ENCODE measurements around the gene HSDL1. TPM values are rescaled to one million over a fixed set of nuclear protein-coding genes. Genes with fewer than 3 reads are reported as not detected.

Gene HSDL1
- total and polyA plus RNA-seq, 10 of the 15 experiments (the other 5 are each of a cell fraction or from before 2014, with no cell fraction given), result 2.0 to 13.4 (median 5.6) TPM

DNA sequence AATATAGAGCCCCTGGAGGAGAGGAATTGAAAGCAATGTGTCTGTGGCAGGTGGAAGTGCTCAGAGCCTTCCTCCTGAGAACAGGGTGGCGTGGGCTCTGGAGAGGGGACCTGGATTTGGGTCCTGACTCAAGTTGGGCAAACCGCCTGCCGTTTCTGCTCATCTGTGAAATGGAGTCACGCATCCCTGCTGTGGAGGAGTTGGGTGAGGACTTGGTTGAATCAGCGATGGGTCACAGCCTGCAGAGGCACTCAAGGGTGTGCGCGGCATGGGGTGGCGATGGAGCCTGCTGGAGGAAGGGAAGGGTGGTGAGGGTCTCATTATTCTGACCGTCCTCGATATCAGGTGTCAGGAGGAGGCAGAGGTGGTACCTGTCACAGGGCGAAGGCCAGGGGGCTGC lies 49.0 kb upstream of the HSDL1 start:
- no peaks in the 10 kb centered on the region for H3K9me3 ChIP-seq (replicated peaks; ENCODE audit: control insufficient read depth, insufficient read depth, low read length)
- no peak overlapping the region for H3K27ac ChIP-seq (ENCODE audit: control insufficient read depth, insufficient read depth)
- H3K4me1 ChIP-seq (ENCODE audit: control insufficient read depth, insufficient read depth, low read length), result no peaks in the 10 kb centered on the region
- DNase-seq (ENCODE audit: low read depth, low spot score) (no peak), FAIRE-seq (no peak), ATAC-seq (no peak)
- TF ChIP-seq, protein P1, sequence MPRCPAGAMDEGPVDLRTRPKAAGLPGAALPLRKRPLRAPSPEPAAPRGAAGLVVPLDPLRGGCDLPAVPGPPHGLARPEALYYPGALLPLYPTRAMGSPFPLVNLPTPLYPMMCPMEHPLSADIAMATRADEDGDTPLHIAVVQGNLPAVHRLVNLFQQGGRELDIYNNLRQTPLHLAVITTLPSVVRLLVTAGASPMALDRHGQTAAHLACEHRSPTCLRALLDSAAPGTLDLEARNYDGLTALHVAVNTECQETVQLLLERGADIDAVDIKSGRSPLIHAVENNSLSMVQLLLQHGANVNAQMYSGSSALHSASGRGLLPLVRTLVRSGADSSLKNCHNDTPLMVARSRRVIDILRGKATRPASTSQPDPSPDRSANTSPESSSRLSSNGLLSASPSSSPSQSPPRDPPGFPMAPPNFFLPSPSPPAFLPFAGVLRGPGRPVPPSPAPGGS (IDR thresholded peaks at IDR 0.05; ENCODE audit: borderline replicate concordance, insufficient read depth, low read depth, low read length, poor library complexity, severe bottlenecking), result peak; percentile 50
- TF ChIP-seq HDAC6 (IDR thresholded peaks at IDR 0.05; ENCODE audit: unreplicated experiment), result no peak
- TF ChIP-seq ELK1 (IDR thresholded peaks at IDR 0.05; ENCODE audit: low read depth, low read length), result no peak
- TF ChIP-seq SRF (IDR thresholded peaks at IDR 0.05; ENCODE audit: low read depth in 2 of 2, low read length in 2 of 2), result no peak
- no peak for TF ChIP-seq RELB (IDR thresholded peaks at IDR 0.05; ENCODE audit: low read depth)
- TF ChIP-seq KDM1A (IDR thresholded peaks at IDR 0.05; ENCODE audit: borderline replicate concordance), result no peak
- no peaks in the 10 kb centered on the region for H3K27me3 ChIP-seq (replicated peaks in 1 of 2; ENCODE audit: control insufficient read depth in 2 of 2, insufficient read depth in 2 of 2, low read length in 1 of 2)
- no TSS peak for BruUV-seq (replicated peaks)
- in situ Hi-C loops (cut with MboI), result no loop called here
- intact Hi-C loops (cut with micrococcal nuclease; ENCODE audit: unreplicated experiment), result no loop called here
- ChIA-PET RAD21 (ENCODE audit: unreplicated experiment) (no interaction called here), CTCF (no interaction called here), SMC1A (ENCODE audit: uncharacterized antibody, unreplicated experiment) (no interaction called here), POLR2A (no interaction called here)
- no peaks in the 10 kb centered on the region for H4K20me1 ChIP-seq (ENCODE audit: control insufficient read depth, insufficient read depth)
- no peak overlapping the region for H3K4me3 ChIP-seq
- no peak overlapping the region for H2AFZ ChIP-seq (ENCODE audit: control insufficient read depth, low read depth, low read length)
- no peak overlapping the region for H3K9ac ChIP-seq (ENCODE audit: control insufficient read depth, insufficient read depth, low read length)
- WGBS (ENCODE audit: insufficient coverage, insufficient replicate concordance, low lambda C conversion rate, missing lambda C conversion rate), result 82% methylated on average over 11 of the region's 11 CpGs
- no peak overlapping the region for H3K4me2 ChIP-seq (ENCODE audit: control insufficient read depth, insufficient read depth)
- H3K79me2 ChIP-seq (ENCODE audit: control insufficient read depth, insufficient read depth, low read length), result no peaks in the 10 kb centered on the region
- no peaks in the 10 kb centered on the region for H3K36me3 ChIP-seq (ENCODE audit: control insufficient read depth in 2 of 2, insufficient read depth in 2 of 2, low read length in 1 of 2)
